ENCODE measurements around the gene RAB3A. TPM values are rescaled to one million over a fixed set of nuclear protein-coding genes. Genes with fewer than 3 reads are reported as not detected.
A peak's percentile ranks its signal among the peaks of the same experiment; 100 is the strongest.

The RAB3A gene
- total RNA-seq, 1 experiment from 2014 or later = 1.9 TPM

GRCh38 chr19:18234194-18234593 is 30.4 kb upstream of the RAB3A start:
- no peak for DNase-seq
- peaks cover 14% of the 10 kb centered on the region for H3K36me3 Mint-ChIP-seq (ENCODE audit: insufficient read depth, unreplicated experiment)
- H3K4me3 Mint-ChIP-seq (ENCODE audit: low read depth, unreplicated experiment) = no peak overlapping the region
- CTCF ChIA-PET = no interaction called here
- peaks cover 14% of the 10 kb centered on the region for H3K4me1 Mint-ChIP-seq (ENCODE audit: low read depth, unreplicated experiment)
- TF ChIP-seq CTCF (IDR thresholded peaks at IDR 0.05; ENCODE audit: unreplicated experiment) = no peak
- no peaks in the 10 kb centered on the region for H3K9me3 Mint-ChIP-seq (ENCODE audit: low read depth, unreplicated experiment)
- intact Hi-C loops (cut with micrococcal nuclease; ENCODE audit: unreplicated experiment) = no loop called here
- no peak overlapping the region for H3K27ac Mint-ChIP-seq (ENCODE audit: unreplicated experiment)
- BruUV-seq (replicated peaks) = no TSS peak
- H3K27me3 Mint-ChIP-seq (ENCODE audit: unreplicated experiment) = peaks cover 65% of the 10 kb centered on the region

DNA sequence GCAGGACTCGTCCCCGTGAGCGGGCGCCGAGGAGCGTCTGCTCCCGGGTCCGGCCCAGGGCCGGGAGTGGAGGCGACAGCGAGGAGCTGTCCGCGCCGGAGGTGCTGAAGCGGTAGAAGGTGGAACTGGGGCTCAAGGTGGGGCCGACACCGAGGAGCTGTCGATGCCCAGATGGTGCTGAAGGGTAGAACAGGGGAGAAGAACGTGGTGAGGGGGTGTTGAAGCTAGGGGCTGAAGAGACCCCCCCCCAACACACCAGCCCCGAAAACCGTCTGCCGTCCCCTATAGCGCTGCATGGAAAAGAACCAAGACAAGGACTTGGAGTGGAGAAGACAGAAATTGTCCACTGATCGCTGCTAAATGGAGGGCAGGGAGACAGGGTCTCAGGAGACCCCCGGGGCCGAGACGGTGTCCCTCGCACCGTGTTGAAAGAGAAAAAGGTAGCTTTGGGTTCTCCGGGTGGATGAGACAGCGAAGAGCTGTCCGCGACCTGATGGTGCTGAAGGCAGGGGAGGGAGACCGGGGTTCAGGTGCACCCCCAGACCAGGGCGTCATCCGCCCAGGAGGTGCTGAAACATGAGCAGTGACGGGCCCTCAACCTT is 29.5 kb upstream of the RAB3A start:
- no TSS peak for BruUV-seq (replicated peaks)
- Mint-ChIP-seq H3K9me3 (ENCODE audit: low read depth, unreplicated experiment) (no peaks in the 10 kb centered on the region), H3K4me1 (ENCODE audit: low read depth, unreplicated experiment) (peaks cover 14% of the 10 kb centered on the region), H3K36me3 (ENCODE audit: insufficient read depth, unreplicated experiment) (peaks cover 14% of the 10 kb centered on the region), H3K4me3 (ENCODE audit: low read depth, unreplicated experiment) (no peak overlapping the region), H3K27me3 (ENCODE audit: unreplicated experiment) (peaks cover 65% of the 10 kb centered on the region), H3K27ac (ENCODE audit: unreplicated experiment) (no peak overlapping the region)
- intact Hi-C loops (cut with micrococcal nuclease; ENCODE audit: unreplicated experiment) = no loop called here
- CTCF ChIA-PET = interaction anchor here (0.5 to 1.1 kb wide), 2 partner anchors 9 to 25 kb away, joined by 3 to 10 read pairs; no protein-coding TSS in a partner anchor
- TF ChIP-seq CTCF (IDR thresholded peaks at IDR 0.05; ENCODE audit: unreplicated experiment) = no peak
- DNase-seq = peak; percentile 59

GRCh38 chr19:18232540-18233223 is 28.8 kb upstream of the RAB3A start:
- Mint-ChIP-seq H3K9me3 (ENCODE audit: low read depth, unreplicated experiment) (no peaks in the 10 kb centered on the region), H3K27ac (ENCODE audit: unreplicated experiment) (no peak overlapping the region), H3K36me3 (ENCODE audit: insufficient read depth, unreplicated experiment) (peaks cover 14% of the 10 kb centered on the region), H3K4me1 (ENCODE audit: low read depth, unreplicated experiment) (peaks cover 14% of the 10 kb centered on the region), H3K27me3 (ENCODE audit: unreplicated experiment) (peaks cover 68% of the 10 kb centered on the region), H3K4me3 (ENCODE audit: low read depth, unreplicated experiment) (no peak overlapping the region)
- TF ChIP-seq CTCF (IDR thresholded peaks at IDR 0.05; ENCODE audit: unreplicated experiment) = no peak
- CTCF ChIA-PET = interaction anchor here (0.5 to 1.1 kb wide), 3 partner anchors 8 to 24 kb away, joined by 3 to 10 read pairs (median 3); no protein-coding TSS in a partner anchor
- DNase-seq = peak; percentile 30
- intact Hi-C loops (cut with micrococcal nuclease; ENCODE audit: unreplicated experiment) = no loop called here
- BruUV-seq (replicated peaks) = no TSS peak

DNA sequence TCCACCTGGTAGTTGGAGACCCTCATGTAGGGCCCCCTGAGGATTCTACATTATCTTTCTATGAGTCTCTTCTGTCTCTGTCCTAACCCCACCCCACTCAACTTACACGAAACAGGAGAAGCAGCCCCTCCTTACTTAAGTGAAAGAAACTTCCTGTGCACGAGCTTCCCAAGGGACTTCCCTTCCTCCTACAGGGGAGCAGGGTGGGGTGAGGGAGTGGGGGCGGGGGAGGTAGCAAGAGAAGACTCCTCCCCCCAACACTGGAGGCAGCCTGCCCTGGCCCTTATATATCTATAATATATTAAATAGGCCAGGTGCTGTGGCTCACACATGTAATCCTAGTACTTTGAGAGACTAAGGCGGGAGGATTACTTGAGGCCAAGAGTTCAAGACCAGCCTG is 27.9 kb upstream of the RAB3A start:
- Mint-ChIP-seq H3K4me1 (ENCODE audit: low read depth, unreplicated experiment) (peaks cover 14% of the 10 kb centered on the region), H3K9me3 (ENCODE audit: low read depth, unreplicated experiment) (no peaks in the 10 kb centered on the region), H3K4me3 (ENCODE audit: low read depth, unreplicated experiment) (no peak overlapping the region), H3K27ac (ENCODE audit: unreplicated experiment) (no peak overlapping the region), H3K27me3 (ENCODE audit: unreplicated experiment) (peaks cover 73% of the 10 kb centered on the region), H3K36me3 (ENCODE audit: insufficient read depth, unreplicated experiment) (peaks cover 14% of the 10 kb centered on the region)
- TF ChIP-seq CTCF (IDR thresholded peaks at IDR 0.05; ENCODE audit: unreplicated experiment) = no peak
- no TSS peak for BruUV-seq (replicated peaks)
- DNase-seq = no peak
- intact Hi-C loops (cut with micrococcal nuclease; ENCODE audit: unreplicated experiment) = no loop called here
- CTCF ChIA-PET = interaction anchor here (0.5 to 1.1 kb wide), 5 partner anchors 23 to 284 kb away, joined by 3 to 8 read pairs (median 5); partner anchors contain the start of genes IQCN and RAB3A
